Hepatocyte (in vitro differentiated cells): ENCODE data around the gene UBASH3A. TPM values are rescaled to one million over a fixed set of nuclear protein-coding genes. Genes with fewer than 3 reads are reported as not detected.

Source experiments
- DNase-seq: peaks from one replicate; pipeline ENCODE4 v3.0.0-alpha.2; 2016; ENCODE audit warnings: low spot score
- H2AFZ ChIP-seq: fragments of 200-600 bp; sonication (generic); 2 replicates; pipeline ENCODE4 v1.6.0; 2016; ENCODE audit warnings: antibody characterized with exemption, mild to moderate bottlenecking
- H3K27ac ChIP-seq: fragments of 200-600 bp; sonication (generic); 2 replicates; pipeline ENCODE4 v1.5.1; 2016; ENCODE audit warnings: mild to moderate bottlenecking
- H3K27me3 ChIP-seq: fragments of 200-600 bp; sonication (generic); 2 replicates; pipeline ENCODE4 v1.6.1; 2016
- H3K36me3 ChIP-seq: fragments of 200-600 bp; sonication (generic); replicated peaks from 2 replicates; pipeline ENCODE4 v1.5.1; 2016; ENCODE audit warnings: low read depth; ENCODE audit not compliant: insufficient read depth
- H3K4me1 ChIP-seq: fragments of 200-600 bp; sonication (generic); 2 replicates; pipeline ENCODE4 v1.5.1; 2016; ENCODE audit warnings: mild to moderate bottlenecking, moderate library complexity; ENCODE audit not compliant: insufficient read depth
- H3K4me2 ChIP-seq: fragments of 200-600 bp; sonication (generic); 2 replicates; pipeline ENCODE4 v1.6.0; 2016
- H3K4me3 ChIP-seq: fragments of 200-600 bp; sonication (generic); 2 replicates; pipeline ENCODE4 v1.5.1; 2016; ENCODE audit warnings: mild to moderate bottlenecking
- H3K79me2 ChIP-seq: fragments of 200-600 bp; sonication (generic); 2 replicates; pipeline ENCODE4 v1.6.0; 2017; ENCODE audit warnings: mild to moderate bottlenecking
- H3K9me2 ChIP-seq: fragments of 200-600 bp; sonication (generic); replicated peaks from 2 replicates; pipeline ENCODE4 v1.6.0; 2017; ENCODE audit warnings: mild to moderate bottlenecking; ENCODE audit not compliant: insufficient read depth
- H3K9me3 ChIP-seq: fragments of 200-600 bp; sonication (generic); 2 replicates; pipeline ENCODE4 v1.5.1; 2016; ENCODE audit warnings: low read depth, mild to moderate bottlenecking
- H4K20me1 ChIP-seq: fragments of 200-600 bp; sonication (generic); 2 replicates; pipeline ENCODE4 v1.6.0; 2016; ENCODE audit warnings: mild to moderate bottlenecking; ENCODE audit not compliant: insufficient read depth, poor library complexity, severe bottlenecking
- CTCF ChIP-seq: fragments of 200-600 bp; sonication (generic); IDR thresholded peaks from 2 replicates; pipeline ENCODE4 v1.5.1; 2016; ENCODE audit warnings: antibody characterized with exemption, mild to moderate bottlenecking; ENCODE audit not compliant: poor library complexity
- EZH2 ChIP-seq: fragments of 200-600 bp; sonication (generic); IDR thresholded peaks from 2 replicates; pipeline ENCODE4 v1.6.1; 2016; ENCODE audit warnings: antibody characterized with exemption, mild to moderate bottlenecking, borderline replicate concordance
- EZH2phosphoT487 ChIP-seq: fragments of 200-600 bp; sonication (generic); IDR thresholded peaks from one replicate; pipeline ENCODE4 v1.6.1; 2018; ENCODE audit warnings: antibody characterized with exemption, mild to moderate bottlenecking, low read depth, moderate library complexity; ENCODE audit not compliant: unreplicated experiment, severe bottlenecking
- WGBS: methylation state at CpG from one replicate; pipeline ENCODE4 v1.1.6; 2016; ENCODE audit warnings: low lambda C conversion rate; ENCODE audit errors: missing lambda C conversion rate; 5-methylcytosine and 5-hydroxymethylcytosine counted together
- polyA plus RNA-seq: library from polyadenylated mRNA; unstranded; fragments of >200 nt; fragmentation: Nextera tagmentation; extraction: Ambion mirVana; gene quantifications from 2 replicates; pipeline ENCODE4 v1.2.1, GENCODE V29; 2016
- total RNA-seq: library from RNA; depleted of rRNA; stranded (reverse); fragments of >200 nt; gene quantifications from 2 replicates; pipeline ENCODE4 v1.2.3, GENCODE V29; 2014

The UBASH3A gene
- total and polyA plus RNA-seq, 2 experiments from 2014 or later: not detected

GRCh38 chr21:42461185-42461520 is 57.5 kb downstream of the UBASH3A start:
- no peaks in the 10 kb centered on the region for H3K9me2 ChIP-seq
- peak overlapping the region; percentile 86 for H3K27ac ChIP-seq
- no peaks in the 10 kb centered on the region for H3K9me3 ChIP-seq
- no peaks in the 10 kb centered on the region for H3K79me2 ChIP-seq
- H3K4me3 ChIP-seq: no peak overlapping the region
- no peaks in the 10 kb centered on the region for H4K20me1 ChIP-seq
- no peaks in the 10 kb centered on the region for H3K36me3 ChIP-seq
- H3K4me1 ChIP-seq: peaks cover 36% of the 10 kb centered on the region
- no peaks in the 10 kb centered on the region for H3K27me3 ChIP-seq
- DNase-seq: no peak
- WGBS: 89% methylated on average over 5 of the region's 5 CpGs
- H3K4me2 ChIP-seq: no peak overlapping the region
- no peak overlapping the region for H2AFZ ChIP-seq
- no peak for TF ChIP-seq EZH2phosphoT487
- TF ChIP-seq EZH2: no peak
- no peak for TF ChIP-seq CTCF

GRCh38 chr21:42461881-42462877 is 58.5 kb downstream of the UBASH3A start:
- H2AFZ ChIP-seq: no peak overlapping the region
- no peaks in the 10 kb centered on the region for H4K20me1 ChIP-seq
- H3K4me1 ChIP-seq: peaks cover 36% of the 10 kb centered on the region
- 83% methylated on average over 10 of the region's 10 CpGs for WGBS
- TF ChIP-seq EZH2phosphoT487 (no peak), CTCF (no peak), EZH2 (no peak)
- no peaks in the 10 kb centered on the region for H3K27me3 ChIP-seq
- H3K4me2 ChIP-seq: no peak overlapping the region
- H3K36me3 ChIP-seq: no peaks in the 10 kb centered on the region
- H3K9me2 ChIP-seq: no peaks in the 10 kb centered on the region
- peak overlapping the region; percentile 86 for H3K27ac ChIP-seq
- peak; percentile 49 for DNase-seq
- no peaks in the 10 kb centered on the region for H3K9me3 ChIP-seq
- no peaks in the 10 kb centered on the region for H3K79me2 ChIP-seq
- no peak overlapping the region for H3K4me3 ChIP-seq

- Histone ChIP-seq H3K36me3 (no peaks in the 10 kb centered on the region), H3K27ac (peak overlapping the region; percentile 87), H3K79me2 (no peaks in the 10 kb centered on the region), H3K4me3 (no peak overlapping the region), H2AFZ (no peak overlapping the region), H3K4me1 (peaks cover 45% of the 10 kb centered on the region), H3K27me3 (no peaks in the 10 kb centered on the region), H3K9me3 (no peaks in the 10 kb centered on the region), H3K9me2 (no peaks in the 10 kb centered on the region), H3K4me2 (no peak overlapping the region), H4K20me1 (no peaks in the 10 kb centered on the region)
- no peak for TF ChIP-seq EZH2
- TF ChIP-seq EZH2phosphoT487: no peak
- TF ChIP-seq CTCF: no peak
- 90% methylated on average over 17 of the region's 17 CpGs for WGBS
- DNase-seq: no peak
Observed at GRCh38 chr21:42463861-42464515, 60.3 kb downstream of the UBASH3A start.
